Sigmoid colon (tissue), 7 donors: ENCODE results near the gene RPP30. TPM values are rescaled to one million over a fixed set of nuclear protein-coding genes. Genes with fewer than 3 reads are reported as not detected.

Experiments
- DNase-seq: peaks from one replicate; pipeline ENCODE4 v3.0.0-alpha.2; 2019
- H3K27ac ChIP-seq, 4 donors: fragments of 200-600 bp; sonication (generic); one replicate each; pipeline ENCODE4 v1.5.1; 2016 to 2019; ENCODE audit warnings: mild to moderate bottlenecking in 1 of 4
- H3K27me3 ChIP-seq, 3 donors: fragments of 200-600 bp; sonication (generic); one replicate each; pipeline ENCODE4 v1.5.1; 2019; ENCODE audit warnings: mild to moderate bottlenecking in 1 of 3
- H3K36me3 ChIP-seq, 4 donors: fragments of 200-600 bp; sonication (generic); one replicate each; pipeline ENCODE4 v1.5.1; 2016 to 2019
- H3K4me1 ChIP-seq, 4 donors: fragments of 200-600 bp; sonication (generic); one replicate each; pipeline ENCODE4 v1.5.1; 2017 to 2019
- H3K4me3 ChIP-seq, 4 donors: fragments of 200-600 bp; sonication (generic); one replicate each; pipeline ENCODE4 v1.5.1; 2017 to 2019; ENCODE audit warnings: mild to moderate bottlenecking in 2 of 4, moderate library complexity in 1 of 4
- H3K9me3 ChIP-seq, 4 donors: fragments of 200-600 bp in 3 of 4; sonication (generic) in 3 of 4; one replicate each; pipeline versions ENCODE4 v1.5.1 to v1.6.1; 2013 to 2019
- CTCF ChIP-seq, 4 experiments: fragments of 450-650 bp in 3 of 4; fragments of 200-600 bp in 1 of 4; IDR thresholded peaks; one replicate each; pipeline ENCODE4 v1.5.1; 2016 to 2019; ENCODE audit warnings: antibody characterized with exemption in 4 of 4, mild to moderate bottlenecking in 3 of 4, moderate library complexity in 2 of 4
- EP300 ChIP-seq, 4 donors: sonication (generic); formaldehyde crosslinking; IDR thresholded peaks; one replicate each; pipeline ENCODE4 v1.6.1; 2017; ENCODE audit warnings: antibody characterized with exemption in 4 of 4
- POLR2A ChIP-seq, 2 donors: fragments of 450-650 bp; IDR thresholded peaks; one replicate each; pipeline ENCODE4 v1.6.1; 2016; ENCODE audit warnings: antibody characterized with exemption in 2 of 2, mild to moderate bottlenecking in 2 of 2, moderate library complexity in 2 of 2
- POLR2AphosphoS5 ChIP-seq, 4 donors: sonication (generic); formaldehyde crosslinking; IDR thresholded peaks; one replicate each; pipeline ENCODE4 v1.6.1; 2017; ENCODE audit warnings: antibody characterized with exemption in 4 of 4
- WGBS, 2 donors: extraction: QIAGEN DNeasy Blood & Tissue Kit; methylation state at CpG; one replicate each; pipeline ENCODE4 v1.1.7; 2013; 5-methylcytosine and 5-hydroxymethylcytosine counted together
- intact Hi-C: fragments of 100-400 bp; cut with DNase I; formaldehyde crosslinking; loops from one replicate; pipeline ENCODE4 v1.15.1; 2023
- polyA plus RNA-seq, 3 donors: library from polyadenylated mRNA; stranded (reverse); fragments of 200-250 nt; gene quantifications; one replicate each; pipeline ENCODE4 v1.2.3, GENCODE V29; 2013
- total RNA-seq, 4 donors: library from RNA; depleted of rRNA; stranded (reverse); fragments of >200 nt; gene quantifications; one replicate each; pipeline ENCODE4 v1.1.0, GENCODE V29; 2016
- donor health status: healthy with polysubstance abuse.
- donor health status: Bipolar disorder and iron deficiency.
- donor health status: healthy.

Gene RPP30
- total and polyA plus RNA-seq, 7 donors = 14.7 to 41.3 (median 29.6) TPM

- H3K36me3 ChIP-seq = no peaks in the 10 kb centered on the region
- H3K27ac ChIP-seq = no peak overlapping the region
- no peak for DNase-seq
- H3K4me1 ChIP-seq = no peaks in the 10 kb centered on the region
- TF ChIP-seq CTCF (IDR thresholded peaks at IDR 0.05) (no peak), POLR2A (IDR thresholded peaks at IDR 0.05) (no peak), POLR2AphosphoS5 (IDR thresholded peaks at IDR 0.05) (no peak), EP300 (IDR thresholded peaks at IDR 0.05) (no peak)
- intact Hi-C loops = no loop called here
- H3K27me3 ChIP-seq = peaks cover 0 to 4% (median 0%) of the 10 kb centered on the region in 3 donors
- H3K9me3 ChIP-seq = no peaks in the 10 kb centered on the region
- 57 to 81% methylated on average over 1 of the region's 1 CpG for WGBS, 2 donors
- H3K4me3 ChIP-seq = no peak overlapping the region
Observed at GRCh38 chr10:90842725-90843124, 29.0 kb upstream of the RPP30 start.

GRCh38 chr10:90845726-90846125 lies 26.0 kb upstream of the RPP30 start:
- 67 to 81% methylated on average over 3 of the region's 3 CpGs for WGBS, 2 donors
- intact Hi-C loops = no loop called here

GRCh38 chr10:90846746-90847145 lies 25.0 kb upstream of the RPP30 start:
- Histone ChIP-seq H3K4me1 (no peaks in the 10 kb centered on the region), H3K9me3 (peaks cover 0 to 9% (median 4%) of the 10 kb centered on the region in 4 donors), H3K27me3 (peaks cover 0 to 5% (median 0%) of the 10 kb centered on the region in 3 donors), H3K4me3 (no peak overlapping the region), H3K27ac (no peak overlapping the region), H3K36me3 (no peaks in the 10 kb centered on the region)
- TF ChIP-seq CTCF (IDR thresholded peaks at IDR 0.05) (no peak), POLR2A (IDR thresholded peaks at IDR 0.05) (no peak), POLR2AphosphoS5 (IDR thresholded peaks at IDR 0.05) (no peak), EP300 (IDR thresholded peaks at IDR 0.05) (no peak)
- DNase-seq = no peak
- WGBS, 2 donors = 40 to 70% methylated on average over 1 of the region's 1 CpG
- intact Hi-C loops = no loop called here

More at GRCh38 chr10:90845726-90846125, 26.0 kb upstream of the RPP30 start:
- Histone ChIP-seq H3K9me3 (peaks cover 0 to 8% (median 2%) of the 10 kb centered on the region in 4 donors), H3K27me3 (peaks cover 0 to 9% (median 0%) of the 10 kb centered on the region in 3 donors), H3K4me3 (no peak overlapping the region), H3K4me1 (no peaks in the 10 kb centered on the region), H3K36me3 (no peaks in the 10 kb centered on the region), H3K27ac (no peak overlapping the region)
- TF ChIP-seq CTCF (IDR thresholded peaks at IDR 0.05) (no peak), POLR2AphosphoS5 (IDR thresholded peaks at IDR 0.05) (no peak), EP300 (IDR thresholded peaks at IDR 0.05) (no peak), POLR2A (IDR thresholded peaks at IDR 0.05) (no peak)
- DNase-seq = no peak

GRCh38 chr10:90847436-90847835 lies 24.3 kb upstream of the RPP30 start:
- no peak for DNase-seq
- no peaks in the 10 kb centered on the region for H3K36me3 ChIP-seq
- no peak overlapping the region for H3K4me3 ChIP-seq
- TF ChIP-seq EP300 (IDR thresholded peaks at IDR 0.05) (no peak), POLR2A (IDR thresholded peaks at IDR 0.05) (no peak), CTCF (IDR thresholded peaks at IDR 0.05) (no peak), POLR2AphosphoS5 (IDR thresholded peaks at IDR 0.05) (no peak)
- WGBS, 2 donors = 5 to 26% methylated on average over 1 of the region's 1 CpG
- peaks cover 0 to 5% (median 0%) of the 10 kb centered on the region in 3 donors for H3K27me3 ChIP-seq
- intact Hi-C loops = no loop called here
- H3K9me3 ChIP-seq = peaks cover 0 to 9% (median 4%) of the 10 kb centered on the region in 4 donors
- no peak overlapping the region for H3K27ac ChIP-seq
- no peaks in the 10 kb centered on the region for H3K4me1 ChIP-seq
